GM18861 (cell line): ENCODE data around the gene STYX.
A peak's percentile ranks its signal among the peaks of the same experiment; 100 is the strongest.
"Not testable (repeated sequence)": the region's sequence is repeated elsewhere in the genome, so short reads cannot be mapped to it uniquely, and the experiment has no call there.

Source experiments
- ATAC-seq: cut with Tn5 transposase; IDR thresholded peaks from one replicate; pipeline ENCODE4 v1.9.1; 2021; ENCODE audit not compliant: unreplicated experiment

Gene STYX

DNA sequence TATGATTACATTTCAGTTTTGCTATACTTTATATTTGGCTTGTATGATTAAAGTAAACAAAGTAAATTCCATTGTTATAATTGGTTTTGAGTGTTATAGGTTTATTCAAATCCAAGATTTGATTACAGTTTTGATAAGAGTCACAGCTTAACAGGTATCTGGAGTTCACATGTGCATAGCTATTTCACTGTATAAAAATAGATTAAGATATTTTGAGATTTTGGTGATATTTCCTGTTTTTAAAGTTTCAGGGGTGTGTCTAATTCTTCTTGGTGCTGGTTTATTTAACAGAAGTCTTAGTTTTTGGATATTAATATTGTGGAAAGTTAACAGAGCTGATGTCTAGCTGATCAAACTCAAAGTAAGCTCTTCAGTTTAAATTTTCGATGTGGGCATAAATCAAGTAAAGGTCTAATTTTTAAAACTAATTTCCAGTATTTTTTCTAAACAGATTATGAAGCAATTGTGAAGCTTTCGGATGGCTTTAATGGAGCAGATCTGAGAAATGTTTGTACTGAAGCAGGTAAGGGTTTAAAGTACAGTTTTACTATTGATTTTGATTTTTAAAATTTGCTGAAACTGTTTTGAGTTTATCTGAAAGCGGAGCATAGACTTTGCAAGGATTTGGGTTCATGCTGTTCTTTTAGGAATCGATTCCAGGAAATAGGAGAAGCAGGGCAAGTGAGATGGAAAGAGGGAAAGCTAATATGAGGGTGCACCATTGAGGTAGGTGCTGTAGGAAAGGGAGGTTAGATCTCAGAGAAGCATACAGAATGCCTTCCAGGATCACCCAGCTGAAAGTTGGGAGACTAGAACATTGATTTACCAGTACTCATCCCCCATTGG is 6.2 kb upstream of the STYX start:
- ATAC-seq: no peak

DNA sequence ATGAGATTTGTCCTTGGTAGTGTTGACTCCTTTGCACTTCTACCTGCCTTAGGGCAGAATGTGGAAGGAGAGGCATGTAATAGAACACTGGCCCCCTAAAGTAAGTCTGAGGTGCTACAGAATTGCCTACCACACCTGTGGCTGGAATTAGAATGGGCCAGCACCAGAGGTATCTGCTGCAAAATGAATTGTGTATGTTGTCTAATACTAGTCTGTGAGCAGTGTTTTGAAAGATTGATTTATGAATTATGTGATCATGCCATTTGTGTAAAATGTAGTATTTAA is 5.7 kb upstream of the STYX start:
- no peak for ATAC-seq

DNA sequence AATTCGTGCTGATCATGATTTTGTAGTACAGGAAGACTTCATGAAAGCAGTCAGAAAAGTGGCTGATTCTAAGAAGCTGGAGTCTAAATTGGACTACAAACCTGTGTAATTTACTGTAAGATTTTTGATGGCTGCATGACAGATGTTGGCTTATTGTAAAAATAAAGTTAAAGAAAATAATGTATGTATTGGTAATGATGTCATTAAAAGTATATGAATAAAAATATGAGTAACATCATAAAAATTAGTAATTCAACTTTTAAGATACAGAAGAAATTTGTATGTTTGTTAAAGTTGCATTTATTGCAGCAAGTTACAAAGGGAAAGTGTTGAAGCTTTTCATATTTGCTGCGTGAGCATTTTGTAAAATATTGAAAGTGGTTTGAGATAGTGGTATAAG is 2.5 kb upstream of the STYX start:
- not testable (repeated sequence) for ATAC-seq

DNA sequence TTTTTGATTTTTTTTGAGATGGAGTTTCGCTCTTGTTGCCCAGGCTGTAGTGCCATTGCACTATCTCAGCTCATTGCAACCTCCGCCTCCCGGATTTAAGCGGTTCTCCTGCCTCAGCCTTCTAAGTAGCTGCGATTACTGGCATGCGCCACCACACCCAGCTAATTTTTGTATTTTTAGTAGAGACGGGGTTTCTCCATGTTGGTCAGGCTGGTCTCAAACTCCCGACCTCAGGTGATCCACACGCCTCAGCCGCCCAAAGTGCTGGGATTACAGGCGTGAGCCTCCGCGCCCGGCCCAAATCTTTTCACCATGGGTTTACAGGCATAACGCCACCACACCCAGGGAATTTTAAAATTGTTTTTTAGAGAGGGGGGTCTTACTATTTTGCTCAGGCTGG is 931 bp upstream of the STYX start:
- not testable (repeated sequence) for ATAC-seq

DNA sequence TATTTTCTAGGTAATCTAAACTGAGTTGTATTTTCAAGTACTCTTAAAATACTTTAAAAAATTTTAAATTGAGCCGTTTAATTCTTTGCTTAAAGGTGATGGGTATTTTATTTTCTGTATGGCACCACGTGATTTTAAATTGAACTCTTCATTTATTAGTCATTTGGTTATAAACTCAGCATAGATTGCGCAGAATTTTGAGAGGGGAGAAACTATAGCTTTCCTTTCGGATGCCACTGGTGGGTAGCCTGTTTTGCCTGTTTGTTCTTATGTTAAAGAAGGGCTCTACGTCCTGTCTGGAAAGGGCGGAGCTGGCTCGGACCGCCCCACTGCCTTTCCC is 411 bp upstream of the STYX start:
- ATAC-seq: no peak

DNA sequence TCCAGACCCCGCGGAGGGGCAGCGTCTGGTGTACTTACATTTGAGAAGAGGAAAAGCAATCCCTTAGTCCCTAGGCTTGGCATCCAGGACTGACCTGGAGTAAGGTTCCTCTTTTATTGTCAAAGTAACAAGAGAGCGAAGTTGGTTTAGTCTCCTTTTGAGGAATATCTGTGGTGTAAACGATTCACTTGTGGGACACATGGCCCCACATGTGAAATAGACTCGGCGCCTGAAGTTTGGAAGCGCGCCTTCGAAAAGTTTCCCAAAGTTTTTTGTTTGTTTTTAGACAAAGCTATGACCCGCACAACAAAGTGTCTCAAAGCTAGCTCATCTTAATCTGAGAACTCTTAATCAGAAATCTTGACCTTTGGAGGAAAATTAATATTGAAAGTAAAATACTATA is 744 bp downstream of the STYX start:
- no peak for ATAC-seq

DNA sequence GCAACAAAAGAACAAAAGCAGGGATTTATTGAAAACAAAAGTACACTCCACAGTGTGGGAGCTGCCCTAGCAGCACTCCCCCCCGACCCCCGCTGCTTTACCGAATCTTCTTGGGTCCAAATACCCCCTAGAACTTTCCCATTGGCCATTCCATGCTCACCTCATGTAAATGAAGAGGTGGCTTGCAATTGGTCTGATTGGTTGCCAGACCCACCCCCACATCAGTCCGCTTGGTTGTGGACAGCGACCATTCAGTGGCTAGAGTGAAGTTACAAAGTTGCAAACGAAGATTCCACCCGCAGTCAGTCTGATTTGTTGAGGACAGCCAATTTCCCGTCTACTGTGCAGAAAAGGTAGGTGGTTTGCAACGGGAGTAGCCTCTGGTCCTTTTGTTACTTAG is 3.9 kb downstream of the STYX start:
- ATAC-seq: no peak

DNA sequence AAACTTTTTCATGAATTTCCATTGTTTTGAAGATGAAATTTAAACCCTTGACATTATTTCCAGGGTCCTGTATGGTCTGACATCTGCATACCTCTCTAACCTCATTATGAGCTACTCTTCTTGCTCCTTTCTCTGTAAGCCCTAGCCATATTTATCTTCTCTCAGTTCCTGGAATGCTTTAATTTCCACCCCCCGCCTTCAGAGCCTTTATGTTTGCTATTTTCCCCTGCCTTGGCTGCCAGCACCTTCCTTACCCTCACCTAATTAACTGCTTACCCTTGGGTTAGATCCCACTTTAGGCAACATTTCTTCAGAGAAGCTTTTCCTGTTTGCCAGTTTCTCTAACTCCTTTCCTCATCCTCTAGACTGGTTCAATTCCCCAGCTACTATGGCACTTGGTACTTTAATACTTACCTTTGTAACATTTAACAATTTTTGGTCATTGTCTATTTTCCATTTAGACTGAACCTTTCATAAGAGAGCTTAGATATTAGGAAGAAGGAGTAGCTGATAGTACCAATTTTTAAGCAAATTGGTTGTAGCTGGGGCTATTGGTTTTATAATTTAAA is 6.0 kb downstream of the STYX start:
- ATAC-seq: no peak

DNA sequence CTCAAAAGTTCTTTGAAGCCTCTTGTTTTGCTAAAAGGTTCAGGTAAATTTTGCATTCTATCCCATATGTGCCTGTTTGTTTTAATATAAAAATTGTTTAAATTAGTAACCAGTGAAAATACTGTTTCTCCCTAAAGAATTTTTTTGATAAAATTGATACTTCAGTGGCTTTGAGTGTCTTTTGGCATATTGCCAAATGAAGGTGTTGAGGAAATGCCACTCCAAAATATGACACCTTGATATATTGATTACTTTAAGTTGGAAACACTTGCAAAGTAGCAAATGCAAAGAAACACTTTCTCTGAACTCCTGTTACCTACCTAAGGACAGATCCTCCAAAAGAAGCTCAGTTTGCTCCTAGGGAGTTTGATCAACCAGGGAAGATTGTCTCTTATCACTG is 8.4 kb downstream of the STYX start:
- ATAC-seq: no peak

DNA sequence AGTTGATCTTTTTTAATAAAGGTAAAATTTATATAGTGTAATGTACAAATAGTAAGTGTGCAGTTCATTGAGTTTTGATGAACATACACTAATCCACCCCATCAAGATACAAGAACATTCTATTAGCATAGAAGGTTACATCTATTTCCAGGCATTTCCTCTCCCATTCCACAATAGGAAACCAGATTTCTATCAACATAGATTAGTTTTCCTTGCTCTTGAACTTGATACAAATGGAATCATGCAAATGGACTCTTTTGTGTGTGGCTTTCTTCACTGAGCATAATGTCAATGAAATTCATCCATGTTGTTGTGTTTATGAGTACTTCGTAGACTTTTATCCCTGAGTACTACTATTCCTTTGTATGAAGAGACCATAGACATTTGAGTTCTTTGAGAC is 10.8 kb downstream of the STYX start:
- no peak for ATAC-seq

DNA sequence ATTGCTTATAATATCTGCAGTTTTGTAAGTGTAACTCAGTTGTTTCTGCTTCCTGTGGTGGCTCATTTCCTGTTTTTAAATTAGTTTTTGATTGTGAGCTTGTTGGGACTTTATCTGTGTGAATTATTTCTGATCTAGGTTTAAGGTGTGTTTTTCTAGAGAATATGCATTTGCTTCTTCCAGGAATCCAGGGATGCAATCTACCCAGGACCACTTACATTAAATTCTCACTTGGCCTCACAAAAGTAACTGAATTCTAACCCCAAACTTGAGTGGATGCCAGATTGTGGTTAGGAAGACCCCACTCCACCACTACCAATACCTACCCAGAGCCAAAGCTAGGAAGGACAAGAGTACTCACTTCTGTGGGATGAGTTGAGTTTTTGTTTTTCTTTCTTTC is 11.9 kb downstream of the STYX start:
- ATAC-seq: no peak

DNA sequence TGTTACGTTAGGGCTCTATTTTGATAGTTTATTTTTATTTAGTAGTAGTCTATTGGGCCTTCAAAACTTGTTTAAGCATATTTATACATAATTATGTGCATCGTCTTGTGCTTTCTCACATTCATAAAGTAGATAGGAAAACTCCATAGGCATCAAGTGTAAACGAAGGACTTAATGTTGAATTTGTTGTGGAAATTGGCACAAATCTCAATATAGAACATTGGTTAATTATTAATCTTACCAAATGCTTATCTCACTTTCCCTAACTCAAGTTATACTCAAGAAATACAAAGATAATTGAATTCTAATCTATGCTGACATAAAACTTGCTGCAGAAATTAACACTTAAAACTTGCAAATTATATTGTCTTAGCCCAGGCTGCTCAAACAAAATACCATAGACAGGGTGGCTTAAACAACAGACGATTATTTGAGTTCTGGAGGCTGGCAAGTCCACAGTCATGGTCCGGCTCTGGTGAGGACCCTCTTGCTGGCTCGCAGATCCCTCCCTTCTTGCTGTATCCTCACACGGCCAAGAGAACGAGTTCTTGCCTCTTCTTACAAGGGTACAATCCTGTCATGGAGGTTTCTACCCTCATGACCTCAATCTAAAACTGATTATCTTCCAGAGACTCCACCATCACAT is 18.8 kb downstream of the STYX start:
- no peak for ATAC-seq

DNA sequence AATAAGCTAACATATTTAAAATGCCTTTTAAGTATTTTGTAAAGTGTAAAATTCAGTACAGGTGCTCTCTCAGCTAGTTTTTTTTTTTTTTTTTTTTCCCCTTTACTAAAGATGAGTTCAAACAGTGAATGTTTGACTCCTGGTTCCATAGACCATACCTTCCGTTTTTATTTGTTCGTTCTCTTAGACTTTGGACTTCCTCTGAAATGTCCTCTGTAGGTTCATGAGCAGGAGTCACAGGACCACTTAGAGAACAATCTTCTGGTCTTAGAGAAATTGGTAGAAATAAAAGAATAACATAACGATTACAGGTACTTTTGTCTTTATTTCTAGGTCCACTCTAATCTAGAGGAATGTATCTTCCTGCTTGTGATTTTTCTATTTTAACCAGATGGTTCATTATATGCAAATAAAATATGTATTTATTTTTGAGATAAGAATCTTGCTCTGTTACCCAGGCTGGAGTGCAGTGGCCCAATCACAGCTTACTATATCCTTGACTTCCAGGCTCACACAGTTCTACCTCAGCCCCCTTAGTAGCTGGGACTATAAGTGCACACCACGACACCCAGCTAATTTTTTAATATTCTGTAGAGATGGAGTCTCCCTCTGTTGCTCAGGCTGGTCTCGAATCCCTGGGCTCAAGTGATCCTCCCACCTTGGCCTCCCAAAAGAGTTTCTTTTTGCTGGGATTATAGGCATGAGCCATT is 25.8 kb downstream of the STYX start:
- ATAC-seq: no peak

DNA sequence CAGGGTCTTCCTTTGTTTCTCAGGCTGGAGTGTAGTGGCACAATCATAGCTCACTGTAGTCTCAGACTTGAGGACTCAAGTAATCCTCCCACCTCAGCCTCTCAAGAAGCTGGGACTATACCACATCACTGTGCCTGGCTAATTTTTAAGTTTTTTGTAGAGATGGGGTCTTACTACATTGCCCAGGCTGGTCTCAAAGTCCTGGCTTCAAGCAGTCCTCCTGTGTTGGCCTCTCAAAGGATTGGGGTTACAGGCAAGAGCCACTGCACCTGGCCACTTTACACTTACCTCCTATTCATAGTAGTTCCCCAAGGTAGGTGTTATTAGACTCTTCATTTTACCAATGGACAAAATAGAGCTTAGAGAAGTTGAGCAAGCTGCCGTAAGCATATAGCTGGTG is 29.2 kb downstream of the STYX start:
- ATAC-seq: no peak

DNA sequence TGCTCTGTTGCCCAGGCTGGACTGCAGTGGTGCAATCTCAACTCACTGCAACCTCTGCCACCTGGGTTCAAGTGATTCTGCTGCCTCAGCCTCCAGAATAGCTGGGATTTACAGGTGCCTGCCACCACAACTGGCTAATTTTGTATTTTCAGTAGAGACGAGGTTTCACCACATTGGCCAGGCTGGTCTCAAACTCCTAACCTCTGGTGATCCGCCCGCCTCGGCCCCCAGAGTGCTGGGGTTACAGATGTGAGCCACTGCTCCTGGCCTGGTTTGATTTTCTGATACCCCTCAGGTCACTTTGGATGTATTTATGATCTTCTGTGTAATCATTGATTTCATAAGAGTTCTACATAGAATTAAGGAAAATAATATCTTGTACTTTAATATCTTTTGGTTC is 33.0 kb downstream of the STYX start:
- not testable (repeated sequence) for ATAC-seq

DNA sequence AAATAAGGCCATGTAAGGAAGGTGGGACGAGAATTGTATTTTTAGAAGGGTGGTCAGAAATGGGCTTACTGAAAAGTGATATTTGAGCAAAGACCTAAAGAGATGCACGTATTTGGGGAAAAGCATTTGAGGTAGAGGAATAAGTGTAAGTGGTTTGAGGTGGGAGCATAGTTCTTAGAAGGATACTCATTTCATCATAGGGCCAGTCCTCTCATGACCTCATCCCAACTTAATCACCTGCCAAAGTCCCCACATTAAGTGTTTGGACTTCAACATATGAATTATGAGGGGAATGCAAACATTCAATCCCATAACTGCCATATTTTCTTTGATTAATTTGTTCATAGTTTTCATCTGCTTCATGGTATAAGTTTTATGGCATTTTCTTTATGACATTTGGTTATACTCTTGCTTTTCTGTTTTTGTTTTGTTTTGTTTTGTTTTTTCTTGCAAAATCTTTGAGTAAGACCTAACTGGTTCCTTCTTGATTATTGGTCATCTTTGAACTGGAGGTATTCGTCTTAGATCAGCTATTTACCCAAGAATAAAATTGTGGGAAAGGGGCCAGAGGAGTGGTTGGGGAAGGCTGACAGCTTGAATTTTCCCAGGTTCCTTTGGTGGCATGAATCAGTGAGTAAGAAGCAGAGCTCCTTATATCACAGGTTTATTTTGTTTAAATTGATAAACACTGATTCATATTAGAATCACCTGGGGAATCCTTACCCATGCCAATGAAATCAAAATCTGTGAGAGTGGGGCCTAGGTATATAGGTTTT is 37.3 kb downstream of the STYX start:
- no peak for ATAC-seq

DNA sequence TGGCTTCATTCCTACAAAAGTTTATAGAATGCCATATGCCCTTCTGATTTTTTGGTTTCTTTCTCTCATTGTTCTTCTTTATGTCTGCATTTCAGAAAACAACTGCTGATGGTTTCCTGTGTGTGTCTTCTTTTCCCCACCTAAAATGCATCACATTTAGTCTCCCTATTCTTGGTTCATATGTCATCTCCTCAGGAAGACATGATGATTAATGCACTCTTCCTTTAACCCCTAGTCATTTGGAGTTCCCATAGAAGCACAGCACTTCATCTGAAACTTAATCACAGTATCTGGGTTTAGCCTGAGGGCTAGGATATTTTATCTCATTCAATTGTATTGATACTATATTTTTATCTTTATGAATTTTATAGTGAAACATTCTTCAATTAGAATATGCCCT is 39.9 kb downstream of the STYX start:
- ATAC-seq: no peak

DNA sequence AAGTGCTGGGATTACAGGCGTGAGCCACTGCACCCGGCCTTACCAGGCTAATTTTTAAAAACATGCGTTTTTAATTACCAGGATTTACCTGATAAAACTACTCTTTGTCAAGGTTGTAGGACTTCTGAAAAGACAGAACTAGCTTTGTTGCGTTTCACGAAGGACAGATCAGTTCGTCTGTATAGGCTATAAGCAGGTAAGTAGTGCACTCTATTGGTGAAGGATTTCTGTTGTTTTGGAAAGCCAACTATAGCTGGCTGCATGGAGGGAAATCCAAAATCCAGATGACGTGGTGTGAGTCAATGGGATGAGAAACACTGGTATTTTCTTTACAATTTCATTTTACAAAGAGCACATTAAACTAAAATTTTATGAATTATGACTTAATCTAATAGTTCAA is 46.9 kb downstream of the STYX start:
- no peak for ATAC-seq

DNA sequence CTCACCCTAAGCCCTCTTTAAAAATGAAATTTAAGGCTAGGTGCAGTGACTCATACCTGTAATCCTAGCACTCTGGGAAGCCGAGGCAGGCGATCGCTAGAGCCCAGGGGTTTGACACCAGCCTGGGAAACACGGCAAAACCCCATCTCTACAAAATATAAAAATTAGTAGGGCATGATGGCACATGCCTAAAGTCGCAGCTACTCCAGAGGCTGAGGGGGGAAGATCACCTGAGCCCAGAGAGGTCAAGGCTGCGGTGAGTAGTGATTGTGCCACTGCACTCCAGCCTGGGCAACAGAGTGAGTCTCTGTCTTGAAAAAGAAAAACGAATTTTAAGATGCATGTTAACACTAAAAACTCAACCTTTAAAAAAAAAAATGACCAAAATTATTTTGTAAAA is 48.7 kb downstream of the STYX start:
- no peak for ATAC-seq

DNA sequence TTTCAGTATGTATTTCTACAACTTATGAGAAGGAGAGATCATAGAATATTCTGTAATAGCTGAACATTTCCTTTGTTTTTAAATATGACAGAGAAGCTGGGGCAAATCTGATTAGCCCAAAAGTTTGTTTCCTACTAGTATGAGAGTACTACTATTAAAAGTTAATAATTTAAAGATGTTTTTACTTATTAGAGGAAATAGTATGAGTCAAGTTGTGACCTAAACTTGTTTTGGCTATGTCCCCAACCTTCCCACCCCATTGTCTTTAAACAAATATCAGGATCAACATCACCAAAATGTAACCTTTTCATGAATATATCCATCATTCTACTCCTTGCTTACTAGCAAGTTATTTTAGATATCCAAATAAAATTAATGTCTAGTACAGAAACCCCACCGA is 50.9 kb downstream of the STYX start:
- peak; percentile 48 for ATAC-seq

DNA sequence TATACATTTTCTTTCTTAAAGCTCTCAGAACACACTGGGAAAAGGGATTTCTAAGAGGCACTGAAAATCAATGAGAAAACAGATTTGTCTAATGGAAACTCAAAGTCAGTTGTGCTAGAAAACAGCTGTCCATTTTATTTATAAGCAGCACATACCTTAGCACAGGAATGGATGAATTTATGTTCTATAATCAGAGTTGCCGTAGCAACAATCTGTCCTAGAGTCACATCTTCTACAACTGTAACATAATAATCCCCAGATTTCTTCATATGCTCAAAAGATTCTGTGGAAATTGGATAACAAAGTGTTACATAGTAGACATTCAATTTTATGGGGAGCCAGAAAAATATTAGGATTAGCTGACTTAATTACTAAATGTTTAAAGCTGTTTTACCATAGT is 51.7 kb downstream of the STYX start:
- no peak for ATAC-seq
